Kidney epithelial cell (primary cell): ENCODE results near the gene LCK. TPM values are rescaled to one million over a fixed set of nuclear protein-coding genes. Genes with fewer than 3 reads are reported as not detected.

Experiments
- DNase-seq: peaks from one replicate; pipeline ENCODE4 v3.0.0-alpha.2; 2010; ENCODE audit warnings: low read depth
- H3K27me3 ChIP-seq: 2 replicates; pipeline ENCODE4 v1.6.0; 2011; ENCODE audit warnings: low read length; ENCODE audit not compliant: control insufficient read depth, insufficient read depth
- H3K36me3 ChIP-seq: 2 replicates; pipeline ENCODE4 v1.5.1; 2011; ENCODE audit warnings: low read length; ENCODE audit not compliant: control insufficient read depth, insufficient read depth
- H3K4me3 ChIP-seq: 2 replicates; pipeline ENCODE4 v1.5.1; 2011; ENCODE audit warnings: low read depth, mild to moderate bottlenecking, control low read depth, low read length
- CTCF ChIP-seq: IDR thresholded peaks from 2 replicates; pipeline ENCODE4 v1.5.1; 2011; ENCODE audit warnings: mild to moderate bottlenecking, moderate library complexity, low read length, control low read depth, inconsistent platforms; ENCODE audit not compliant: insufficient read depth, poor library complexity, severe bottlenecking
- total RNA-seq: library from RNA; depleted of rRNA; stranded (reverse); fragments of >200 nt; gene quantifications from 2 replicates; pipeline ENCODE4 v1.2.3, GENCODE V29; 2015

Gene LCK
- total RNA-seq, 1 donor from 2014 or later: 6.2 TPM

GRCh38 chr1:32265846-32266245 lies 14.8 kb downstream of the LCK start:
- H3K27me3 ChIP-seq: peaks cover 2% of the 10 kb centered on the region
- no peak for TF ChIP-seq CTCF
- H3K4me3 ChIP-seq: no peak overlapping the region
- H3K36me3 ChIP-seq: no peaks in the 10 kb centered on the region
- DNase-seq: no peak

GRCh38 chr1:32266921-32267591 lies 16.0 kb downstream of the LCK start:
- no peaks in the 10 kb centered on the region for H3K36me3 ChIP-seq
- H3K4me3 ChIP-seq: no peak overlapping the region
- H3K27me3 ChIP-seq: peaks cover 2% of the 10 kb centered on the region
- DNase-seq: no peak
- no peak for TF ChIP-seq CTCF

- TF ChIP-seq CTCF: no peak
- Histone ChIP-seq H3K36me3 (no peaks in the 10 kb centered on the region), H3K27me3 (no peaks in the 10 kb centered on the region), H3K4me3 (no peak overlapping the region)
- no peak for DNase-seq
Measured at GRCh38 chr1:32269744-32270143, 18.7 kb downstream of the LCK start.

DNA sequence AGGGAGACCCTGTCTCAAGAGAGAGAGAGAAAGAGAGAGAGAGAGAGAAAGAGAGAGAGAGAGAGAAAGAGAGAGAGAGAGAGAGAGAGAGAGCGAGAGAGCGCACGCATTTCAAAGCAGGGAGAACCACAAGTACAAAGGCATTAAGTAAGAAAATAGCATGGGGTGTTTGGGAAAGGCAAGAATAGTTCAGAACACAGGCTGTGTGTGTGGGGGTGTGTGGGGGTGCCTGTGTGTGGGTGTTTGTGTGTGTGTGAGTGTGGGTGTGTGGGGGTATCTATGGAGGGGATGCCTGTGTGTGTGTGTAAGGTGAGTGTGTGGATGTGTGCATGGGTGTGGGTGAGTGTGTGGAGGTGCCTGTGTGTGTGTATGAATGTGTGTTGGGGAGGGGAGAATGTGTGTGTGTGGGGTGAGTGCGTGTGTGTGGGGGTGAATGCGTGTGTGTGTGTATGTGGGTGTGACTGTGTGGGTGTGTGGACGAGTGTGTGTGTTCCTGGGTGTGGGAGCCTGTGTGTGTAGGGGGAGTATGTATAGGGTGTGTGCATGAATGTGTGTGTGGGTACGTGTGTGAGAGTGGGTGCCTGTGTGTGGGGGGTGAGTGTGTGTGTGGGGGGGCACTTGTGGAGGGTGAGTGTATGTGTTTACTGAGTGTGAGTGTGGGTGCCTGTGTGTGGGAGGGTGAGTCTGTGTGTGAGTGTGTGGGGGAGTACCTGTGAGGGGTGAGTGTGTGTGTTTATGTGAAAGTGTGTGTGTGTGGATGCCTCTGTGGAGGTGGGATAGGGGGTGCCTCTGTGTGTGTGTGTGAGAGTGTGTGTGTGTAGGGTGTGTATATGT lies 21.7 kb downstream of the LCK start:
- no peak for DNase-seq
- Histone ChIP-seq H3K27me3 (peaks cover 17% of the 10 kb centered on the region), H3K4me3 (no peak overlapping the region), H3K36me3 (no peaks in the 10 kb centered on the region)
- TF ChIP-seq CTCF: no peak

GRCh38 chr1:32273391-32274208 lies 22.5 kb downstream of the LCK start:
- no peak for TF ChIP-seq CTCF
- no peak overlapping the region for H3K4me3 ChIP-seq
- peaks cover 17% of the 10 kb centered on the region for H3K27me3 ChIP-seq
- peak; percentile 56 for DNase-seq
- no peaks in the 10 kb centered on the region for H3K36me3 ChIP-seq
